GM23338 (cell line): ENCODE data around the gene NDUFAF7.
A peak's percentile ranks its signal among the peaks of the same experiment; 100 is the strongest.

Source experiments
- CREB1 ChIP-seq: fragments of 250-450 bp; sonication (Bioruptor Pico); IDR thresholded peaks from 2 replicates; pipeline ENCODE4 v1.5.0; 2020; ENCODE audit warnings: low read depth, mild to moderate bottlenecking, moderate library complexity
- CTCF ChIP-seq, 2 experiments: fragments of 200-600 bp in 1 of 2; sonication (generic) in 1 of 2; conservative IDR thresholded peaks; 2 replicates each; pipeline versions ENCODE4 v1.5.1 to v1.6.1; 2016 to 2017; ENCODE audit warnings: antibody characterized with exemption in 2 of 2, low read depth in 2 of 2, mild to moderate bottlenecking in 2 of 2, moderate library complexity in 1 of 2
- ETS1 ChIP-seq: IDR thresholded peaks from 2 replicates; pipeline ENCODE4 v1.6.1; 2016; ENCODE audit warnings: antibody characterized with exemption
- EZH2 ChIP-seq: fragments of 200-600 bp; sonication (generic); IDR thresholded peaks from one replicate; pipeline ENCODE4 v1.8.0; 2017; ENCODE audit warnings: antibody characterized with exemption, mild to moderate bottlenecking, low read depth; ENCODE audit not compliant: unreplicated experiment
- EZH2phosphoT487 ChIP-seq: fragments of 200-600 bp; sonication (generic); IDR thresholded peaks from one replicate; pipeline ENCODE4 v1.8.1; 2018; ENCODE audit warnings: antibody characterized with exemption; ENCODE audit not compliant: unreplicated experiment
- JUNB ChIP-seq: IDR thresholded peaks from one replicate; pipeline ENCODE4 v1.6.1; 2016; ENCODE audit warnings: antibody characterized with exemption; ENCODE audit not compliant: unreplicated experiment
- NANOG ChIP-seq: IDR thresholded peaks from 2 replicates; pipeline ENCODE4 v1.6.1; 2016; ENCODE audit warnings: antibody characterized with exemption, borderline replicate concordance
- POLR2AphosphoS5 ChIP-seq: IDR thresholded peaks from 2 replicates; pipeline ENCODE4 v1.6.1; 2016; ENCODE audit warnings: antibody characterized with exemption, low read depth
- REST ChIP-seq: IDR thresholded peaks from one replicate; pipeline ENCODE4 v1.6.1; 2018; ENCODE audit warnings: antibody characterized with exemption; ENCODE audit not compliant: unreplicated experiment
- ZNF114 ChIP-seq: fragments of 250-450 bp; sonication (Bioruptor Pico); IDR thresholded peaks from 2 replicates; pipeline ENCODE4 v1.5.0; 2020; ENCODE audit warnings: mild to moderate bottlenecking, moderate library complexity
- ZNF331 ChIP-seq: fragments of 250-450 bp; sonication (Bioruptor Pico); IDR thresholded peaks from 2 replicates; pipeline ENCODE4 v1.5.0; 2020; ENCODE audit warnings: low read depth, mild to moderate bottlenecking, moderate library complexity
- ZNF462 ChIP-seq: fragments of 250-450 bp; sonication (Bioruptor Pico); IDR thresholded peaks from 2 replicates; pipeline ENCODE4 v1.5.0; 2020; ENCODE audit warnings: mild to moderate bottlenecking, moderate library complexity

GRCh38 chr2:37281916-37282315 lies 50.5 kb downstream of the NDUFAF7 start:
- TF ChIP-seq EZH2 (no peak), CTCF (conservative IDR thresholded peaks at IDR 0.05; ENCODE audit: low read depth in 2 of 2) (peak; percentile 34 to 40; a peak in 3 of 4 replicates), REST (no peak), POLR2AphosphoS5 (no peak), CREB1 (CRISPR knock-in tag) (no peak), JUNB (no peak), ETS1 (no peak), EZH2phosphoT487 (no peak), NANOG (no peak), ZNF331 (CRISPR knock-in tag) (no peak), ZNF114 (CRISPR knock-in tag) (no peak), ZNF462 (no peak)
